SW480 (cell line): ENCODE data around the gene COPZ2.
A peak's percentile ranks its signal among the peaks of the same experiment; 100 is the strongest.
"Not testable (repeated sequence)": the region's sequence is repeated elsewhere in the genome, so short reads cannot be mapped to it uniquely, and the experiment has no call there.

Experiments
- DNase-seq: peaks from one replicate; pipeline ENCODE4 v3.0.0-alpha.2; 2016; ENCODE audit warnings: low spot score

The COPZ2 gene

GRCh38 chr17:48004983-48005382, 32.6 kb downstream of the COPZ2 start:
- DNase-seq, result no peak

DNA sequence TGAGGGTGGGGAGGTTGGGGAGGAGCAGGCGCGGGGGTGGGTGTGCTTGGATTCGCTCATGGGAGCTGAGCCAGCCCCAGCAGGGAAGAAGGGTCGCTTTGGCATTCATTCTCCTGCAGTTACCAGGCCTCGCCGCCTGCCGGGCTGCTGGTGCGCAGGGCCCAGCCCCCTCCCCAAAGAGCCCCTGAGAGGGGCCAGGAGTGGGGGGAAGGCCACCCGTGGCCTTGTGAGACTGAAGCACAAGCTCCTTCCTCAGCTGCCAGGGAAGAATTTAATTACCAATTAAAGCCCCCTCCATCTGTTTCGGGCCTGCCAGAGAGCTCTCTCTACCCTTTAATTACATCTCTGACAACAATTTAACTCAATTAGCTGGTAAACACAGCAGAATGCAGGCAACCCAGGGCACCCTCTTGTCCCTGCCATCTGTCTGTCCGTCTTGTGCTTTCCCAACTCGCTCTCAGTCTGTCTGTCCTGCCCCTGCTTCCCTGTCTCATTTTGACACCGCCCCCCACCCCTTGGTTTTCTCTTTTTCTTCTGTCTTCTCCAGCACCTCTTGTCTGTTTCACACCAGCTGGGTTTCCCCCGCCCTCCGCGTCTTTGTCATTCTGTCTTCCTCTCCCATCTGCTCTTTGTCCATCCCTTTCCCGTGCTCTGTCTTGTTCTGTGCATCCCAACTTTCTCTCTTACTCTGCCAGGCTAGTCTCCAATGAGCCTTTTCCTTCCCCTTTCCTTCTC, 34.0 kb downstream of the COPZ2 start:
- no peak for DNase-seq

DNA sequence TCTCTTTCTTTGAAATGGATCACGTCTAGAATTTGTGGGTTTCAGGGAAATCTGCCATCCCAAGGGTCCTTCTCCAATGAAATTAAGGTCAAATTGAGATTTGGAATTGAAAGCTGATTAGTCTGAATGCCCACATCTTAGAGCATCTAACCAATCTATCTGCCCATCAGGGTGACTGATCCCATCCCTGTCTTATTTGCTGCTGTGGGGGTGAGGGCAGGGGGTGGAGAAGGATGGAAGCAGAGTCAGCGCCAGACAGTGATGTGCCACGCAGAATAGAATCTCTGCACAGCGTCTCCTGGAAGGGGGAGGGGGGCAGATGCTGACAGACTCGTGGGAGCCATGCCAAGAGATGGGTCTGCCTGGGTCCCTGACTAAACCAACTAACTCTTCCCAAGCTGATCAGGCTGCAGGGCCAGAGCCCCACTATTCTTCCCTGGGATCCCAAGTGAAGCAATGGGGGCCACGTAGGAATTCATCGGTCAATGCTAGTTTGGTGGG, 34.6 kb downstream of the COPZ2 start:
- DNase-seq, result no peak

DNA sequence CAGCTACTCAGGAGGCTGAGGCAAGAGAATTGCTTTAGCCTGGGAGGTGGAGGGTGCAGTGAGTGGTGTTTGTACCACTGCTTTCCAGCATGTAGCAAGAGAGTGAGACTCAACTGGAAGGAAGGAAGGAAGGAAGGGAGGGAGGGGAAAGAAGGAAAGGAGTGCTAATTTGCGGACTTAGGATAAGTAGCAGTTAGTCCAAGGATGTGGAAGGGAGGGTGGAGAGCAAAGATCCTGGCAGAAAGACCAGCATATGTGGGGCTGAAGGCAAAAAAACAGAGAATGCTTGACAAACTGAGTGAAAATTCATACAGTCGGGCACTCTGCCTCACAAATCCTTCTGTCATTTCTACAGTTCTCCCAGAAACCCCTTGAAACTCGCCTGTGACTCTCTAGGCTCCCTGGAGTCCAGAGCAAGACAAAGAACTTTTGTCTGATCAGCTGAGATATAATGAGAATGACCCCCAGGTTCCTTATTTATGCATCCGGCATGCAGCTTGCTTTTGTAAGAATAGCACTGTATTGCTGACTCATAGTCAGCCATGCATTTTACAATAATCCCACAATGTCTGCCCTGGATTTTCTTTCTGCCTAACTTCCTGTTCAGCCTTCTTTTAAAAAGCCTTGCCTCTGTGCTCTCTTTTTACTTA, 35.2 kb downstream of the COPZ2 start:
- DNase-seq, result peak; percentile 76

DNA sequence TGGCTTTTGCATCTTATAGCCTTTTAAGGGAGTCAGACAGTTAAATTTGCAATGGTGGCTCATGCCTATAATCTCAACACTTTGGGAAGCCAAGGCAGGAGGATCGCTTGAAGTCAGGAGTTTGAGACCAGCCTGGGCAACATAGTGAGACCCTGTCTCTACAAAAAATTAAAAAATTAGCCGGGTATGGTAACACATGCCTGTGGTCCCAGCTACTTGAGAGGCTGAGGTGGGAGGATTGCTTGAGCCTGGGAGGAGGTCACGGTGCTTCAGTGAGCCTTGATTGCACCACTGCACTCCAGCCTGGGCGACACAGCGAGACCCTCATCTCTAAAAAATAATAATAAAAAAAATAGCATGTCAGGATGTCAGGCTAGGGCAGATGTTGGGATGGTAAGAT, 35.9 kb downstream of the COPZ2 start:
- not testable (repeated sequence) for DNase-seq

DNA sequence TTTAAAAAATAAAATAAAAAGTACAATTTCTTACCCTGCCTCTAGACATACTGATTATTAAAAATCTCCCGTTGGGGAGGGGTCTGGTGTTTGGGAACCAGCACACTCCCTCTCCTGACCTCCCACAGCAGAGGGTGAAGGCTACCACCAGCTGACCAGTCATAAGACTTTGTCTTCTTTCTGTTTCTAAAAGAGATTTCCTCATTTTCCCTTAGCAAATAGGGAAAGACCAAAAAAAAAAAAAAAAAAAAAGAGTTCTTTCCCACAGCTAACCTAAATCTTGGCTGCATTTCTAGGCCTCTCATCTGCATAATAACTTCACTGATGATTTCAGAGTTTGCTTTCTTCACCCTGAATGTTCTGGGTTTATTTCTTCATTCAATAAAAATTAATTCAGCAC, 36.4 kb downstream of the COPZ2 start:
- no peak for DNase-seq

- DNase-seq, result peak; percentile 75
Measured at GRCh38 chr17:47999582-47999981, 38.0 kb downstream of the COPZ2 start.

GRCh38 chr17:47998044-47998443, 39.6 kb downstream of the COPZ2 start:
- no peak for DNase-seq

DNA sequence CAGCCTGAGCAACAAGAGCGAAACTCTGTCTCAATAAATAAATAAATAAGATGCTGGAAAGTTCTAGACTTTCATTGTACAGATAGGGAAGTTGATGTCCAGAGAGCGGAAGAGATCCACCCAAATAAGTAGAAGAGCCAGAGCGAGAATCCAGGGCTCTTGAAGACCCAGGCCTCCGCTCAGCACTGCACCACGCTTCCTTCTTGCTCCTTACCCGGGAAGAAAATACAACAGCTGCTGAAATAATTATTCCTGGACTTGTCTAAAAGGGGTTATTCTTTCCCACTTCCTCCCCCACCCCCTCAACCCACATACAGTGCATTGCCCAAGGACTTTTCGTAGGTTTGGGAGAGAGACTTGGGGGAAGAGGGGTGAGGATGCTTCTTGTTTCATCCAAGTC, 40.0 kb downstream of the COPZ2 start:
- no peak for DNase-seq

DNA sequence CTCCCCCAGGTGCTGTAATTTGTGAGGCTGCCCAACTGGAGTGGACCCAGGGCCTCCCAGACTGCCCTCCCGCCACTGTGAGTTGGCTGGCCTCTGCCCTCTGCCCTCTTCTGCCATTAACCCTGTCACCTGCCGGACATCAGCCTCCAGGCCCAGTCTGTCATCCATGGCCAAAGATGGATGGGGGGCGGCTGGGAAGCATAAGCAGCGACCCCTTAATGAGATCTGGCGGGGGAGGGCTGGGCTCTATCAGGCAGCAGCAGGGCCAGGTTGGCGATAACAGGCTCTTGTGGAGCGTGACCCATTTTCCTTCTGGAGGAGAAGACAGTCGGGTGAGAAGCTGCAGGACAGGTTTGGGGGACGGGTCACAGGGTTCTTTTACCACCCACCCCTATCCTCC, 41.4 kb downstream of the COPZ2 start:
- no peak for DNase-seq

- no peak for DNase-seq
Measured at GRCh38 chr17:47995241-47995935, 42.2 kb downstream of the COPZ2 start.

DNA sequence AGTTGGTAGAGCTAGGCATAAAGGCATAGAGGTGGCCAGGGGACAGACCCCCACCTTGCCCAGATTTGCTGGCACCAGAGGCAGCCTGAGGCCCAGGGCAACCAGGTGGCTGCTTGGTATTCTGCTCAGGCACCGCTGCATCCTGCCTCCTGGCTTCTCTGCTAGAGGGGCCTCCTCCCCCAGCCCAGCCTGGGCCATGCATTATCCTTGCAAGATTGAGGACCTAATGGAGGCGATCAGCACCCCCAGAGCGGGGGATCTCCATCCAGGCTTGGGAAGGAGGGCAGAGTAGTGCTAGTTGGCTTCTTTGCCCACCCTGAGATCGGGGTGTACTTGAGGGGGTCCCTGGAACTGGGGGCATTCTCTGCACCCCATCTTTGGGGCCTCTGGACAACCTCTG, 42.9 kb downstream of the COPZ2 start:
- DNase-seq, result no peak

DNA sequence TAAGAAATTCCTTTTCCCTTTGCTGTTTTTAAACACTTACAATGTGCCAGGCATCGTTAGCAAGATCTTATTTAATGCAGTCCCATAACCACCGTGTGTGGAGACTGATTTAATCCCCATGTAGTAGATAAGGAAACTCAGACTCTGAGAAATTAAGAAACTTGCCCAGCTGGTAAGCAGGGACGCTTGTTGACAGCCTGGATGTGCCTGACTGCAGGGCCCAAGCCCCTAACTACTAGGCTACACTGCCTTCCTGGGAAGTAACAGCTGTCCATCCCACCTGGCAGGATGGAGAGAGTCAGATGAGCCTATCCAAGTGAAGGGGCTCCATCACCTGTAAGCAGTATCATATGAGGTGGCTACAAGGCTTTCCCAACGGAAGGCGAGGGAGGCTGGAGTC, 43.6 kb downstream of the COPZ2 start:
- no peak for DNase-seq

- DNase-seq, result no peak
Measured at GRCh38 chr17:47993031-47993564, 44.5 kb downstream of the COPZ2 start.

- no peak for DNase-seq
Measured at GRCh38 chr17:47992216-47992615, 45.4 kb downstream of the COPZ2 start.

GRCh38 chr17:47990962-47991731, 46.5 kb downstream of the COPZ2 start:
- no peak for DNase-seq

GRCh38 chr17:47989700-47990099, 47.9 kb downstream of the COPZ2 start:
- DNase-seq, result peak; percentile 80

GRCh38 chr17:47989159-47989558, 48.4 kb downstream of the COPZ2 start:
- DNase-seq, result no peak

- DNase-seq, result not testable (repeated sequence)
Measured at GRCh38 chr17:47988445-47988844, 49.2 kb downstream of the COPZ2 start.

DNA sequence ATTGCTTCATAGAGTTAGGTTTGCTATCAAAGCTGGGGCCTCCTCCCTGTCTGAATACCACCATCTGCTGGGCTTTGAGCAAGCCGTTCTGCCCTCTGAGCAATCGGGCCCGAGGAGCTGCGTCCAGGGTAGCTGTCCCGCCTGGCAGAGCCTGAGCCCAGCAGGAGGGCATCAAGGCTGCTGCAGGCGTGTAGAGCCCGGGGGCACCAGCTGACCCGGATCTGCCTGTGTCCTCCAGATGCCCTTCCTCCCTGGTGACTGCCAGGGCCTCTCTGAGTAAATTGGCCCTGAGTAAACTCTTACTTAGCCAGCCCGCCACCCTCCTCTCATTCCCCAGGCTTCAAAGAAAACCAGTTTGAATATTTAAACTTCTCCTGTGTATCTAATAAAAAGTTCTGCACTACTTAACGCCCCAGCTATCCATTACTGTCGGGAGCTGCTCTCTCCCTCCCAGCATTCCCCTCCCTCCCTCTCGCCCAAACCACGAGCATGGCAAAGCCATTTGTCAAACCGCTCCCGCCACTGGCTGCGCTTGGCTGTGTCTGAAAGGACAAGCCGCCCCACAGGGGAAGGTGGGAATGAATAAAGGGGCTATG, 50.3 kb downstream of the COPZ2 start:
- no peak for DNase-seq

- DNase-seq, result no peak
Measured at GRCh38 chr17:47986520-47986919, 51.1 kb downstream of the COPZ2 start.
